ENCODE results near the gene SETBP1. TPM values are rescaled to one million over a fixed set of nuclear protein-coding genes. Genes with fewer than 3 reads are reported as not detected.

SETBP1 gene
- total and polyA plus RNA-seq, 7 experiments from 2014 or later = 0.08 to 12.5 (median 2.5) TPM; not detected in 2

DNA sequence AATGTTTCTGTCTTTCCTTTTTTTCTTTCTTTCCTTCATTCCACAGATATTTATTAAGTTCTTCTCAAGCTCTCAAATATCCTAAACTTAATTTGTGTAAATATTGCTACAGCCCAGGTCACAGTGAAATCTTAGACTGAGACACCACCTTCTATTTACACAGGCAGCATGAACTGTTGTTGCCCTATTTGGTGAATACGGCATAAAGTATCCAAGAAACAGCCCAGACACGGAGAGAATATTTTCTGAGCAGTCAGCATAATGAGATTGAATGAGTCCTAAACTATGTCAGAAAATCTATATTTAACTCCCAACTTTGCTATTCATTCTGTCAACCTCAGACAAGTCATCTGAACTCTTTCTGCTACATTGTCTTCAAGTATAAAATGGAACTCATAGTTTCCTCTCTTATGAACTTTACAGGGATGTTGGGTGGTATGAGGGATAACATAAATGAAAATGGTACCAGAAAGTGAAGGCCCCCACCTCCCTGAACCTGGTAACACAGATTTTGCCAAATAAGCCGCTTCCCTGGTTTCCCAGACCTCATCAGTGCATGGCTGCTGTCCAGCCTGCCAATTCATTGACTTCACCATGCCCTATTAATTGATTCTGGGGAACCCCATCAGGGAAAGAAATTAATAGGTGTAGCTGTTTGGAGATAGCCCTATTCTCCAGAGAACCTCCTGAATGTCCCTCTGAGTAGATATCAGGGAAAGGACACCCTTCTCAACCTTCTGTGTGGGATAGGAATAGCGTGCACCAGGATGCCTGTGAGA is 235.9 kb downstream of the SETBP1 start:
- ATAC-seq (no peak), DNase-seq (no peak)
- Histone ChIP-seq H3K4me1 (ENCODE audit: control insufficient read depth in 2 of 2, insufficient read depth in 2 of 2, low read length in 2 of 2) (no peaks in the 10 kb centered on the region), H3K27me3 (ENCODE audit: control insufficient read depth in 2 of 2, insufficient read depth in 2 of 2, low read length in 2 of 2) (no peaks in the 10 kb centered on the region), H3K36me3 (ENCODE audit: control insufficient read depth in 2 of 3, insufficient read depth in 3 of 3, low read length in 3 of 3) (no peaks in the 10 kb centered on the region), H3K9me3 (ENCODE audit: control insufficient read depth in 2 of 3, low read length in 3 of 3) (no peaks in the 10 kb centered on the region), H3K4me3 (ENCODE audit: low read length) (no peak overlapping the region), H3K27ac (ENCODE audit: low read depth, low read length) (no peak overlapping the region)
- peaks cover 0 to 6% (median 0%) of the 10 kb centered on the region in 11 donors for H3K9me3 Mint-ChIP-seq
- intact Hi-C loops (cut with micrococcal nuclease) = no loop called here
- H3K36me3 Mint-ChIP-seq = no peaks in the 10 kb centered on the region
- ChIA-PET POLR2A (no interaction called here), CTCF (no interaction called here)
- no peak overlapping the region for H3K4me3 Mint-ChIP-seq
- peaks cover 8 to 23% (median 8%) of the 10 kb centered on the region in 5 donors for H3K27me3 Mint-ChIP-seq
- peaks cover 0 to 2% (median 0%) of the 10 kb centered on the region in 7 donors for H3K4me1 Mint-ChIP-seq
- H3K27ac Mint-ChIP-seq = no peak overlapping the region

DNA sequence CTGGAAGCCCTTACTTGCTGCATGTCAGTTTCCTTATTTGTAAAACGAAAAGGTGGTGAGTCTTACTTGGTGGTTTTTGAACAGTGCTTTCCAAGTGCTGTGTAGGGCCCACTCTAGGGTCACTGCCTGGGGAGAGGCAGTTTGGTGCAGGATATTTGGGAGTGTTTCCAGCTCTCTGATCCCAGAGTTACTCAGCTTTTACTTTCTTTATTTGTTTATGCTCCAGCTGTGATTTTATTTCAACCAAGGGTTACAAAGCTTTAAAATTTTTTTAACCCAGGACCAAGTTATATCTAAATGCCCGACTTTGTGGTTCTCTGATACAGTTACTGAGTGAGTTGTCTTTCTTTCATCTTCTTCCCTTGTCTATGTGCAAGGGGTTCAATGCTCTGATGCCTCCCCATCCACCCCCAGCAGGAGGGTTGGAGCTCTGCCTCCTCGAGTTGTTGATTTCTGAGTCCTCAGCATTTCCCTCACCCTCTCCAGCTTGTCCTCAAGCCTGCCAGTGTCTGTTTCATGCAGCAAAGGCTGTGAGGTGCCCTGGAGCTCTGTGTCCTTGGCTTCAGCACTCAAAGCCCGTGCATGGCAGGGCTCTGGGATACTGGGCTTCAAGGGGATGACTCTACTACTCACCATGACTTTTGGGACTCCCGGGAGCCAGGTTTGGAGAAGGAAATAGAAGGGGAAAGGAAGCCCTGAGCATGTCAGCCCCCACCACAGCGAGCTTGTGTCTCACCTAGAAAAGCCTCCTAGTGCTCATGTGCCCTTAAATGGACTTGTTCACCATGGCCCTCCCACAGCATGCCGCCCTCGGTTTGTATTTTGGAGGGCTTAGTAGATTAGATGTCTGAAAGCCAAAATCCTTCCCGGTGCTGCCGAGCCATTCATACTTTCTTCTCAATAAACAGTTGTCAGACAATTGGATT is 236.8 kb downstream of the SETBP1 start:
- no peaks in the 10 kb centered on the region for H3K36me3 Mint-ChIP-seq
- ATAC-seq (no peak), DNase-seq (no peak)
- Histone ChIP-seq H3K9me3 (ENCODE audit: control insufficient read depth in 2 of 3, low read length in 3 of 3) (no peaks in the 10 kb centered on the region), H3K36me3 (ENCODE audit: control insufficient read depth in 2 of 3, insufficient read depth in 3 of 3, low read length in 3 of 3) (no peaks in the 10 kb centered on the region), H3K4me3 (ENCODE audit: low read length) (no peak overlapping the region), H3K27ac (ENCODE audit: low read depth, low read length) (no peak overlapping the region), H3K4me1 (ENCODE audit: control insufficient read depth in 2 of 2, insufficient read depth in 2 of 2, low read length in 2 of 2) (no peaks in the 10 kb centered on the region), H3K27me3 (ENCODE audit: control insufficient read depth in 2 of 2, insufficient read depth in 2 of 2, low read length in 2 of 2) (no peaks in the 10 kb centered on the region)
- H3K27ac Mint-ChIP-seq = peak overlapping the region in 1 of 9 donors; percentile 48
- CTCF ChIA-PET = no interaction called here
- peaks cover 0 to 2% (median 0%) of the 10 kb centered on the region in 7 donors for H3K4me1 Mint-ChIP-seq
- POLR2A ChIA-PET = no interaction called here
- peaks cover 0 to 6% (median 0%) of the 10 kb centered on the region in 11 donors for H3K9me3 Mint-ChIP-seq
- no peak overlapping the region for H3K4me3 Mint-ChIP-seq
- peaks cover 5 to 19% (median 8%) of the 10 kb centered on the region in 5 donors for H3K27me3 Mint-ChIP-seq
- intact Hi-C loops (cut with micrococcal nuclease) = no loop called here

DNA sequence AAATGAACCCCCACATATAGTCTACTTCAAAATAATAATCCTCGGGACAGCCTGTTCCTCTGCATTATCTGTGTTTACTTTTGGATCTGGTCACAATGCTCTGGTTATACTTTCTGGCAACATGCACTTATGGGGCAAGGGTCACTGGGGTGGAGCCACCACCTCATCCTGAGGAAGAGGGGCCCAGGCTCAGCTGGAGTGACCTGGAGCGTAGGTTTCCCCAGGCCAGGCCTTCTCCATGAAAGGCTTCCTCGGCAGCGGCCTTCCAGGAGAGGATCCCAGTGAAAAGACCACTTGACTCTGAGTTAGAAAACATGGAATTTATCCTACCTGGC is 237.4 kb downstream of the SETBP1 start:
- H3K27me3 Mint-ChIP-seq = peaks cover 5 to 14% (median 6%) of the 10 kb centered on the region in 5 donors
- DNase-seq (no peak), ATAC-seq (no peak)
- H3K4me3 Mint-ChIP-seq = no peak overlapping the region
- H3K27ac Mint-ChIP-seq = no peak overlapping the region
- no peaks in the 10 kb centered on the region for H3K36me3 Mint-ChIP-seq
- Histone ChIP-seq H3K27ac (ENCODE audit: low read depth, low read length) (no peak overlapping the region), H3K4me3 (ENCODE audit: low read length) (no peak overlapping the region), H3K9me3 (ENCODE audit: control insufficient read depth in 2 of 3, low read length in 3 of 3) (no peaks in the 10 kb centered on the region), H3K27me3 (ENCODE audit: control insufficient read depth in 2 of 2, insufficient read depth in 2 of 2, low read length in 2 of 2) (no peaks in the 10 kb centered on the region), H3K4me1 (ENCODE audit: control insufficient read depth in 2 of 2, insufficient read depth in 2 of 2, low read length in 2 of 2) (no peaks in the 10 kb centered on the region), H3K36me3 (ENCODE audit: control insufficient read depth in 2 of 3, insufficient read depth in 3 of 3, low read length in 3 of 3) (no peaks in the 10 kb centered on the region)
- intact Hi-C loops (cut with micrococcal nuclease) = no loop called here
- H3K9me3 Mint-ChIP-seq = peaks cover 0 to 8% (median 2%) of the 10 kb centered on the region in 11 donors
- H3K4me1 Mint-ChIP-seq = peaks cover 0 to 2% (median 0%) of the 10 kb centered on the region in 7 donors
- ChIA-PET POLR2A (no interaction called here), CTCF (no interaction called here)

DNA sequence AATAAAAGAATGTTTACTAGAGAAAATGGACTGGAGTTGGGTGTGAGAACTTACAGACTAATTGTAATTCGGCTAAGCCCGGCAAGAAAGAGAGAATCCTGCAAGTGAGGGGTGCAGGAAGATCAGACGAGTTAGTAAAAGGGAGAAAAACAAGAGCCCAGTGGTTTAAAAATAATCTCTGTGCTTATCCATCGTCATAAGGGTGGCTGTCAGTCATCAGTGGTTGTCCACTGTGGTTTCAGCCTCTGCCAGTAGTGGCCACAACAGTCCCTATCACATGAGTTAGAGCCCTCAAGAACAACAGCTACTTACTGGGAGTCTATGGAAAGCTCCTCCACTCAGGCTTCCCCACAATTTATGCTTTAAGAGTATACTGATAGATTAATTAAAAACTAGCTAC is 239.8 kb downstream of the SETBP1 start:
- ATAC-seq (no peak), DNase-seq (no peak)
- Mint-ChIP-seq H3K9me3 (peaks cover 0 to 4% (median 0%) of the 10 kb centered on the region in 11 donors), H3K27ac (no peak overlapping the region), H3K27me3 (peaks cover 0 to 5% (median under 1%) of the 10 kb centered on the region in 5 donors), H3K4me3 (no peak overlapping the region), H3K4me1 (no peaks in the 10 kb centered on the region), H3K36me3 (no peaks in the 10 kb centered on the region)
- intact Hi-C loops (cut with micrococcal nuclease) = no loop called here
- Histone ChIP-seq H3K27ac (ENCODE audit: low read depth, low read length) (no peak overlapping the region), H3K9me3 (ENCODE audit: control insufficient read depth in 2 of 3, low read length in 3 of 3) (no peaks in the 10 kb centered on the region), H3K4me1 (ENCODE audit: control insufficient read depth in 2 of 2, insufficient read depth in 2 of 2, low read length in 2 of 2) (no peaks in the 10 kb centered on the region), H3K4me3 (ENCODE audit: low read length) (no peak overlapping the region), H3K36me3 (ENCODE audit: control insufficient read depth in 2 of 3, insufficient read depth in 3 of 3, low read length in 3 of 3) (no peaks in the 10 kb centered on the region), H3K27me3 (ENCODE audit: control insufficient read depth in 2 of 2, insufficient read depth in 2 of 2, low read length in 2 of 2) (no peaks in the 10 kb centered on the region)
- ChIA-PET CTCF (no interaction called here), POLR2A (no interaction called here)

DNA sequence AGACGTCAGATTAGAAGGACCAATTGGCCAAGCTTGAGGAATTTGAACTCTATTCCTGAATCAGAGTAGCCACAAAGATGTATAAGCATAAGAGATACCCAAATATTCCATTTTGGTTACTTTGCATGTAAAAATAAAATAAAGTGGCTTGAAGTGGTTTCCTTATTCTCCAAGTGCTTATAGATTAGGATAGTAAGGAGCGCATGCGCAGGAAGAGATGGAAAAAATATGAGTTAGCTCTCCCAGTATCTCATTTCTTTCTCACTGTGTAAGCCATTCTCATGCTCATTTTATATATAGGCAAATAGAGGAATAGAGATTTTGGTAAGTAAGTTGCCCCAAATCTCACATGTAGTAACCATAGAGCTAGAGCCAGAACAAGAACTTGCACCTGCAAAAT is 241.3 kb downstream of the SETBP1 start:
- no peaks in the 10 kb centered on the region for H3K27me3 ChIP-seq (ENCODE audit: control insufficient read depth in 2 of 2, insufficient read depth in 2 of 2, low read length in 2 of 2)
- POLR2A ChIA-PET = no interaction called here
- no peak overlapping the region for H3K4me3 Mint-ChIP-seq
- H3K9me3 Mint-ChIP-seq = peaks cover 0 to 4% (median 0%) of the 10 kb centered on the region in 11 donors
- H3K4me3 ChIP-seq (ENCODE audit: low read length) = no peak overlapping the region
- DNase-seq (no peak), ATAC-seq (no peak)
- H3K36me3 Mint-ChIP-seq = no peaks in the 10 kb centered on the region
- CTCF ChIA-PET = interaction anchor here (0.7 kb wide), 1 partner anchor 37 kb away, joined by 3 read pairs; no protein-coding TSS in a partner anchor
- H3K36me3 ChIP-seq (ENCODE audit: control insufficient read depth in 2 of 3, insufficient read depth in 3 of 3, low read length in 3 of 3) = no peaks in the 10 kb centered on the region
- H3K27ac ChIP-seq (ENCODE audit: low read depth, low read length) = no peak overlapping the region
- H3K4me1 ChIP-seq (ENCODE audit: control insufficient read depth in 2 of 2, insufficient read depth in 2 of 2, low read length in 2 of 2) = no peaks in the 10 kb centered on the region
- H3K27ac Mint-ChIP-seq = no peak overlapping the region
- no peaks in the 10 kb centered on the region for H3K4me1 Mint-ChIP-seq
- peaks cover 0 to 4% (median 0%) of the 10 kb centered on the region in 5 donors for H3K27me3 Mint-ChIP-seq
- intact Hi-C loops (cut with micrococcal nuclease) = no loop called here
- H3K9me3 ChIP-seq (ENCODE audit: control insufficient read depth in 2 of 3, low read length in 3 of 3) = no peaks in the 10 kb centered on the region

DNA sequence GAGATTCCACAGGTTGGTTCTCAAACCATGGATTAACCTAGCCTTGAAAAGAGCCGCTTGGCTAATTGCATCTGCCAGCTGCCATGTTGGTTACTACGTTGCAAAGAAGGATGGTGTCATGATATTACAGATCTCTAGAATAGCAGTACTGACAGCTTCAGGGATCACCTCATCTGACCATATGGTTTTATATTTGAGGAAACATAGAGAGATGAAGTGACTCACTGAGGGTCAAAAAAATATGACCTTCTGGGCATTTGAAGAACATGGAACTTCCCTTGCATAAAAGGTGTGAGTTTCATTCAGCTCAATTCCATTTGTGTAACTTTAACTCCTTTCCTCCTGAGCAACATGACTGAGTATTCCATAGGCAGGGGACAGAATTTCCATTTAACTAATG is 242.3 kb downstream of the SETBP1 start:
- POLR2A ChIA-PET = no interaction called here
- no peaks in the 10 kb centered on the region for H3K4me1 Mint-ChIP-seq

More for the DNA sequence above, 242.3 kb downstream of the SETBP1 start:
- no peak for DNase-seq
- Mint-ChIP-seq H3K27ac (no peak overlapping the region), H3K36me3 (no peaks in the 10 kb centered on the region), H3K27me3 (no peaks in the 10 kb centered on the region), H3K4me3 (no peak overlapping the region), H3K9me3 (peaks cover 0 to 4% (median 0%) of the 10 kb centered on the region in 11 donors)
- H3K4me1 ChIP-seq (ENCODE audit: control insufficient read depth in 2 of 2, insufficient read depth in 2 of 2, low read length in 2 of 2) = no peaks in the 10 kb centered on the region
- no peak overlapping the region for H3K4me3 ChIP-seq (ENCODE audit: low read length)
- H3K27me3 ChIP-seq (ENCODE audit: control insufficient read depth in 2 of 2, insufficient read depth in 2 of 2, low read length in 2 of 2) = no peaks in the 10 kb centered on the region
- no peak overlapping the region for H3K27ac ChIP-seq (ENCODE audit: low read depth, low read length)
- no peaks in the 10 kb centered on the region for H3K9me3 ChIP-seq (ENCODE audit: control insufficient read depth in 2 of 3, low read length in 3 of 3)
- intact Hi-C loops (cut with micrococcal nuclease) = no loop called here
- no peaks in the 10 kb centered on the region for H3K36me3 ChIP-seq (ENCODE audit: control insufficient read depth in 2 of 3, insufficient read depth in 3 of 3, low read length in 3 of 3)
- ATAC-seq = no peak
- CTCF ChIA-PET = interaction anchor here (0.7 kb wide), 1 partner anchor 1898 kb away, joined by 3 read pairs; no protein-coding TSS in a partner anchor
